H9 (cell line): Measurements from ENCODE around the gene ULK4. TPM values are rescaled to one million over a fixed set of nuclear protein-coding genes. Genes with fewer than 3 reads are reported as not detected.
A peak's percentile ranks its signal among the peaks of the same experiment; 100 is the strongest.

ENCODE experiments used
- DNase-seq: peaks from one replicate; pipeline ENCODE4 v3.0.0-alpha.2; 2017
- H2AFZ ChIP-seq: one replicate; pipeline ENCODE4 v1.6.1; 2013; ENCODE audit warnings: mild to moderate bottlenecking, low read length, control low read depth, moderate library complexity
- H2AK5ac ChIP-seq: 2 replicates; pipeline ENCODE4 v1.6.1; 2013; ENCODE audit warnings: low read length, control low read depth, mixed read lengths; ENCODE audit not compliant: insufficient read length
- H2BK120ac ChIP-seq: one replicate; pipeline ENCODE4 v1.6.1; 2013; ENCODE audit warnings: low read depth, mild to moderate bottlenecking, low read length, control low read depth, inconsistent platforms; ENCODE audit not compliant: poor library complexity, severe bottlenecking
- H2BK12ac ChIP-seq: 2 replicates; pipeline ENCODE4 v1.6.1; 2013; ENCODE audit warnings: low read length, control low read depth, mixed read lengths, low read depth; ENCODE audit not compliant: insufficient read length
- H2BK15ac ChIP-seq: 2 replicates; pipeline ENCODE4 v1.6.1; 2013; ENCODE audit warnings: low read depth, low read length, control low read depth
- H2BK20ac ChIP-seq: one replicate; pipeline ENCODE4 v1.6.1; 2013; ENCODE audit warnings: low read depth, mild to moderate bottlenecking, low read length, control low read depth, inconsistent platforms; ENCODE audit not compliant: poor library complexity, severe bottlenecking
- H2BK5ac ChIP-seq: 2 replicates; pipeline ENCODE4 v1.6.1; 2013; ENCODE audit warnings: low read length, control low read depth, mixed read lengths; ENCODE audit not compliant: insufficient read length
- H3K14ac ChIP-seq: 2 replicates; pipeline ENCODE4 v1.6.1; 2013; ENCODE audit warnings: low read length, control low read depth; ENCODE audit not compliant: insufficient read depth
- H3K18ac ChIP-seq: 2 replicates; pipeline ENCODE4 v1.6.1; 2013; ENCODE audit warnings: low read depth, mild to moderate bottlenecking, mixed read lengths, low read length, control low read depth; ENCODE audit not compliant: insufficient read length
- H3K23ac ChIP-seq: 2 replicates; pipeline ENCODE4 v1.6.1; 2013; ENCODE audit warnings: low read length, control low read depth, mixed read lengths, low read depth; ENCODE audit not compliant: insufficient read length
- H3K23me2 ChIP-seq: 2 replicates; pipeline ENCODE4 v1.6.1; 2013; ENCODE audit warnings: low read depth, mild to moderate bottlenecking, mixed read lengths, low read length, control low read depth; ENCODE audit not compliant: insufficient read length, poor library complexity, severe bottlenecking
- H3K27ac ChIP-seq: 2 replicates; pipeline ENCODE4 v1.5.1; 2013; ENCODE audit warnings: low read length, control low read depth, mixed read lengths, low read depth; ENCODE audit not compliant: insufficient read length
- H3K27me3 ChIP-seq: 2 replicates; pipeline ENCODE4 v1.6.1; 2013; ENCODE audit warnings: low read length, control low read depth, inconsistent platforms; ENCODE audit not compliant: insufficient read depth
- H3K4ac ChIP-seq: 2 replicates; pipeline ENCODE4 v1.6.1; 2013; ENCODE audit warnings: low read depth, mild to moderate bottlenecking, control low read depth, inconsistent platforms, low read length, moderate library complexity
- H3K4me1 ChIP-seq: 2 replicates; pipeline ENCODE4 v1.6.1; 2013; ENCODE audit warnings: low read length, control low read depth, inconsistent platforms; ENCODE audit not compliant: insufficient read depth
- H3K4me2 ChIP-seq: 2 replicates; pipeline ENCODE4 v1.6.1; 2013; ENCODE audit warnings: low read length, control low read depth, mixed read lengths; ENCODE audit not compliant: insufficient read length, insufficient read depth
- H3K56ac ChIP-seq: 2 replicates; pipeline ENCODE4 v1.6.1; 2013; ENCODE audit warnings: low read depth, mild to moderate bottlenecking, mixed read lengths, low read length, control low read depth; ENCODE audit not compliant: insufficient read length
- H3K79me1 ChIP-seq: 2 replicates; pipeline ENCODE4 v1.6.1; 2013; ENCODE audit warnings: low read depth, mild to moderate bottlenecking, moderate library complexity, low read length, control low read depth, inconsistent platforms; ENCODE audit not compliant: insufficient read depth, poor library complexity, severe bottlenecking
- H3K79me2 ChIP-seq: 2 replicates; pipeline ENCODE4 v1.6.1; 2013; ENCODE audit warnings: low read length, control low read depth, inconsistent platforms; ENCODE audit not compliant: insufficient read depth
- H3K9ac ChIP-seq: 2 replicates; pipeline ENCODE4 v1.6.1; 2013; ENCODE audit warnings: low read length, control low read depth, mixed read lengths; ENCODE audit not compliant: insufficient read length; ENCODE audit errors: extremely low read depth
- H3K9me3 ChIP-seq: one replicate; pipeline ENCODE4 v1.6.1; 2013; ENCODE audit warnings: low read depth, low read length, inconsistent platforms; ENCODE audit not compliant: control insufficient read depth
- H3T11ph ChIP-seq: one replicate; pipeline ENCODE4 v1.6.1; 2013; ENCODE audit warnings: mild to moderate bottlenecking, low read length, control low read depth, inconsistent platforms
- H4K20me1 ChIP-seq: one replicate; pipeline ENCODE4 v1.6.1; 2013; ENCODE audit not compliant: control insufficient read depth, insufficient read length, insufficient read depth
- H4K5ac ChIP-seq: 2 replicates; pipeline ENCODE4 v1.6.1; 2013; ENCODE audit warnings: low read depth, mild to moderate bottlenecking, mixed read lengths, low read length, control low read depth; ENCODE audit not compliant: insufficient read length
- H4K8ac ChIP-seq: replicated peaks from 2 replicates; pipeline ENCODE4 v1.6.1; 2013; ENCODE audit warnings: low read length, control low read depth, mixed read lengths, low read depth; ENCODE audit not compliant: insufficient read length
- H4K91ac ChIP-seq: 2 replicates; pipeline ENCODE4 v1.6.1; 2013; ENCODE audit warnings: low read depth, mild to moderate bottlenecking, moderate library complexity, mixed read lengths, low read length, control low read depth; ENCODE audit not compliant: insufficient read length
- H3K27ac Mint-ChIP-seq, 3 experiments: 2 replicates in 2 of 3; 3 replicates in 1 of 3; pipeline ENCODE4 v1.8.0; 2020 to 2021; ENCODE audit warnings: mixed read lengths in 3 of 3, mild to moderate bottlenecking in 1 of 3, moderate library complexity in 1 of 3
- H3K27me3 Mint-ChIP-seq: 2 replicates; pipeline ENCODE4 v1.8.0; 2021; ENCODE audit warnings: low read depth, mild to moderate bottlenecking, moderate library complexity, mixed read lengths
- H3K36me3 Mint-ChIP-seq, 3 experiments: 2 replicates in 2 of 3; 3 replicates in 1 of 3; pipeline ENCODE4 v1.8.0; 2020 to 2021; ENCODE audit warnings: low read depth in 3 of 3, mixed read lengths in 3 of 3; ENCODE audit not compliant: insufficient read depth in 1 of 3
- H3K4me1 Mint-ChIP-seq, 2 experiments: 2 replicates each; pipeline ENCODE4 v1.8.0; 2020; ENCODE audit warnings: mixed read lengths in 2 of 2
- H3K4me3 Mint-ChIP-seq, 2 experiments: 2 replicates in 1 of 2; 3 replicates in 1 of 2; pipeline ENCODE4 v1.8.0; 2020 to 2021; ENCODE audit warnings: mild to moderate bottlenecking in 2 of 2, mixed read lengths in 2 of 2, moderate library complexity in 1 of 2
- H3K9me3 Mint-ChIP-seq, 2 experiments: 2 replicates in 1 of 2; 3 replicates in 1 of 2; pipeline ENCODE4 v1.8.0; 2020; ENCODE audit warnings: mild to moderate bottlenecking in 2 of 2, mixed read lengths in 2 of 2, moderate library complexity in 1 of 2
- WGBS: extraction: QIAGEN DNeasy Blood & Tissue Kit; methylation state at CpG from one replicate; pipeline ENCODE4 v1.1.7; 2013; ENCODE audit warnings: missing lambda C conversion rate, low lambda C conversion rate, mixed read lengths; ENCODE audit not compliant: insufficient read length; ENCODE audit errors: extremely low coverage; 5-methylcytosine and 5-hydroxymethylcytosine counted together
- total RNA-seq: library from RNA; stranded (reverse); gene quantifications from 2 replicates; pipeline ENCODE4 v1.2.1, GENCODE V29; 2021
- TF ChIP-seq, protein P1 (sequence below): fragments of 200-600 bp; sonication (generic); conservative IDR thresholded peaks from 3 replicates; pipeline ENCODE4 v1.8.0; 2021; ENCODE audit warnings: antibody characterized with exemption, mild to moderate bottlenecking

ULK4 gene
- total RNA-seq, 1 experiment from 2014 or later = 12.9 TPM

DNA sequence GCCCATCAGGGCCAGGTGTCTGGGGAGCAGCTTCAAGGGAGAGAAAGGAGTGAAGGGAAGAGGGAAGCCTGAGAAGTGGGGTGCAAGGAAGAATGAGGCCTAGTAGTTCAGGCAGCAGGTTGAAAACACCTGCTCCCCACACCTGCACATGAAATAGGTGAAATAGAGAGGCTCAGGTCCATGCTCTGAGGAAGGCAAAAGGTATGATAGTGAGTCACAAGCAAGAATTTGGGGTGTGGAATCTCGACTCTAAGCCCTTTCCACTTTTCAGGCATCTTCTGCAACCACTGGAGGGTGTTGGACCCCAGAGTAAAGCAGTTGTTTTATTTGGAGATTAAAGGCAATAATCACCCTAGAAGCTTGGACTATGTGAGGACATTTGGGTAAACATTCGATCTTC is 605.1 kb downstream of the ULK4 start:
- H2BK20ac ChIP-seq = no peak overlapping the region
- H4K20me1 ChIP-seq = no peaks in the 10 kb centered on the region
- Mint-ChIP-seq H3K27ac (peak overlapping the region in 1 of 3 experiments; percentile 6; a peak in 1 of 7 replicates), H3K4me1 (no peaks in the 10 kb centered on the region), H3K27me3 (peaks cover 3% of the 10 kb centered on the region; the same call in 1 of the 2 replicates), H3K4me3 (no peak overlapping the region), H3K9me3 (no peaks in the 10 kb centered on the region), H3K36me3 (peaks cover 0 to 7% (median 0%) of the 10 kb centered on the region in 3 experiments; a peak in 1 of 7 replicates)
- H3K4me1 ChIP-seq = no peaks in the 10 kb centered on the region
- no peak overlapping the region for H2BK15ac ChIP-seq
- no peak overlapping the region for H3K23ac ChIP-seq
- H3K14ac ChIP-seq = no peak overlapping the region
- H2BK12ac ChIP-seq = no peak overlapping the region
- H4K8ac ChIP-seq = no peak overlapping the region
- H2BK5ac ChIP-seq = no peak overlapping the region
- H3K18ac ChIP-seq = no peak overlapping the region
- H3K4ac ChIP-seq = no peak overlapping the region
- H3K27ac ChIP-seq = no peak overlapping the region
- no CpG with 5 or more reads among the region's 2 CpGs for WGBS
- no peak overlapping the region for H3T11ph ChIP-seq
- no peaks in the 10 kb centered on the region for H3K79me1 ChIP-seq
- H3K9ac ChIP-seq = no peak overlapping the region
- H3K79me2 ChIP-seq = no peaks in the 10 kb centered on the region
- H4K5ac ChIP-seq = no peak overlapping the region
- H3K23me2 ChIP-seq = no peaks in the 10 kb centered on the region
- DNase-seq = no peak
- H2AFZ ChIP-seq = no peak overlapping the region
- H3K4me2 ChIP-seq = no peak overlapping the region
- H2BK120ac ChIP-seq = no peak overlapping the region
- H2AK5ac ChIP-seq = no peak overlapping the region
- no peaks in the 10 kb centered on the region for H3K9me3 ChIP-seq
- no peak overlapping the region for H4K91ac ChIP-seq
- H3K56ac ChIP-seq = no peak overlapping the region
- TF ChIP-seq, protein P1, sequence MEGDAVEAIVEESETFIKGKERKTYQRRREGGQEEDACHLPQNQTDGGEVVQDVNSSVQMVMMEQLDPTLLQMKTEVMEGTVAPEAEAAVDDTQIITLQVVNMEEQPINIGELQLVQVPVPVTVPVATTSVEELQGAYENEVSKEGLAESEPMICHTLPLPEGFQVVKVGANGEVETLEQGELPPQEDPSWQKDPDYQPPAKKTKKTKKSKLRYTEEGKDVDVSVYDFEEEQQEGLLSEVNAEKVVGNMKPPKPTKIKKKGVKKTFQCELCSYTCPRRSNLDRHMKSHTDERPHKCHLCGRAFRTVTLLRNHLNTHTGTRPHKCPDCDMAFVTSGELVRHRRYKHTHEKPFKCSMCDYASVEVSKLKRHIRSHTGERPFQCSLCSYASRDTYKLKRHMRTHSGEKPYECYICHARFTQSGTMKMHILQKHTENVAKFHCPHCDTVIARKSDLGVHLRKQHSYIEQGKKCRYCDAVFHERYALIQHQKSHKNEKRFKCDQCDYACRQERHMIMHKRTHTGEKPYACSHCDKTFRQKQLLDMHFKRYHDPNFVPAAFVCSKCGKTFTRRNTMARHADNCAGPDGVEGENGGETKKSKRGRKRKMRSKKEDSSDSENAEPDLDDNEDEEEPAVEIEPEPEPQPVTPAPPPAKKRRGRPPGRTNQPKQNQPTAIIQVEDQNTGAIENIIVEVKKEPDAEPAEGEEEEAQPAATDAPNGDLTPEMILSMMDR = no peak
- no peaks in the 10 kb centered on the region for H3K27me3 ChIP-seq
